ENCODE measurements around the gene ODF2L.

GRCh38 chr1:86421601-86422280 lies 25.6 kb upstream of the ODF2L start:
- TF ChIP-seq CTCF (conservative IDR thresholded peaks at IDR 0.05) (no peak), ZFX (IDR thresholded peaks at IDR 0.05) (no peak)

Measured in C4-2B (cell line).